Measurements from ENCODE around the gene PIK3R6. TPM values are rescaled to one million over a fixed set of nuclear protein-coding genes. Genes with fewer than 3 reads are reported as not detected.

Gene PIK3R6
- total RNA-seq, 2 donors from 2014 or later, result 2.1 to 2.5 TPM

DNA sequence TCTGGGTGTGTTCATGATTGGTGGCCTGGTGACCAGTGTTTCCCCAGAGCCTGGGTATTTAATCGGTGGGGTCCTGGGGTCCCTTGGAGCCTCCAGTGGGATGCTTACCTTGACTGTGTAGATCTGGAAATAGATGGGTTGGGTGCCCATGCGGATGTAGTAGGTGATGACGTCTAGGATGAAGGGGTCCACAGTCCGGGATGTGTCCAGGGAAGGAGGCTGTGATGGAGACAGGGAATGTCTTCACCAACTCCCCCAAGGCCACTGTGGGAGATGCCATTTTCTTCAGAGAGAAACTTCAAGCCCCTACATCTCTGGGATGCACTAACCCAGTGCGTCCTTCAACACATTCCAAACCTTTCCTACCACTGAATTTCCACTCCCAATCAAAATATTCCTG lies 44.2 kb downstream of the PIK3R6 start:
- Mint-ChIP-seq H3K36me3 (ENCODE audit: low read depth) (no peaks in the 10 kb centered on the region), H3K27ac (no peak overlapping the region), H3K27me3 (ENCODE audit: insufficient read depth) (peaks cover 5% of the 10 kb centered on the region), H3K4me3 (no peak overlapping the region), H3K9me3 (peaks cover 2% of the 10 kb centered on the region), H3K4me1 (peaks cover 5% of the 10 kb centered on the region)
- H3K27me3 ChIP-seq (ENCODE audit: control insufficient read depth, insufficient read depth, low read length, poor library complexity, severe bottlenecking), result no peaks in the 10 kb centered on the region
- H3K4me1 ChIP-seq (ENCODE audit: control insufficient read depth, insufficient read depth, low read length), result no peaks in the 10 kb centered on the region
- no peak overlapping the region for H3K9ac ChIP-seq (ENCODE audit: extremely low read depth, low read length, poor library complexity, severe bottlenecking)
- DNase-seq, result no peak
- no peak overlapping the region for H3K4me3 ChIP-seq (ENCODE audit: low read length)
- 87 to 92% methylated on average over 2 to 5 of the region's 5 CpGs for WGBS, 2 experiments (ENCODE audit: insufficient coverage in 1 of 2, insufficient read length in 1 of 2)
- no peak overlapping the region for H3K27ac ChIP-seq (ENCODE audit: low read depth, low read length)
- TF ChIP-seq, protein P1, sequence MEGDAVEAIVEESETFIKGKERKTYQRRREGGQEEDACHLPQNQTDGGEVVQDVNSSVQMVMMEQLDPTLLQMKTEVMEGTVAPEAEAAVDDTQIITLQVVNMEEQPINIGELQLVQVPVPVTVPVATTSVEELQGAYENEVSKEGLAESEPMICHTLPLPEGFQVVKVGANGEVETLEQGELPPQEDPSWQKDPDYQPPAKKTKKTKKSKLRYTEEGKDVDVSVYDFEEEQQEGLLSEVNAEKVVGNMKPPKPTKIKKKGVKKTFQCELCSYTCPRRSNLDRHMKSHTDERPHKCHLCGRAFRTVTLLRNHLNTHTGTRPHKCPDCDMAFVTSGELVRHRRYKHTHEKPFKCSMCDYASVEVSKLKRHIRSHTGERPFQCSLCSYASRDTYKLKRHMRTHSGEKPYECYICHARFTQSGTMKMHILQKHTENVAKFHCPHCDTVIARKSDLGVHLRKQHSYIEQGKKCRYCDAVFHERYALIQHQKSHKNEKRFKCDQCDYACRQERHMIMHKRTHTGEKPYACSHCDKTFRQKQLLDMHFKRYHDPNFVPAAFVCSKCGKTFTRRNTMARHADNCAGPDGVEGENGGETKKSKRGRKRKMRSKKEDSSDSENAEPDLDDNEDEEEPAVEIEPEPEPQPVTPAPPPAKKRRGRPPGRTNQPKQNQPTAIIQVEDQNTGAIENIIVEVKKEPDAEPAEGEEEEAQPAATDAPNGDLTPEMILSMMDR (conservative IDR thresholded peaks at IDR 0.05), result no peak
- H3K9me3 ChIP-seq (ENCODE audit: control insufficient read depth, low read length), result peaks cover 11% of the 10 kb centered on the region
- H3K36me3 ChIP-seq (ENCODE audit: control insufficient read depth, insufficient read depth, low read length), result no peaks in the 10 kb centered on the region

DNA sequence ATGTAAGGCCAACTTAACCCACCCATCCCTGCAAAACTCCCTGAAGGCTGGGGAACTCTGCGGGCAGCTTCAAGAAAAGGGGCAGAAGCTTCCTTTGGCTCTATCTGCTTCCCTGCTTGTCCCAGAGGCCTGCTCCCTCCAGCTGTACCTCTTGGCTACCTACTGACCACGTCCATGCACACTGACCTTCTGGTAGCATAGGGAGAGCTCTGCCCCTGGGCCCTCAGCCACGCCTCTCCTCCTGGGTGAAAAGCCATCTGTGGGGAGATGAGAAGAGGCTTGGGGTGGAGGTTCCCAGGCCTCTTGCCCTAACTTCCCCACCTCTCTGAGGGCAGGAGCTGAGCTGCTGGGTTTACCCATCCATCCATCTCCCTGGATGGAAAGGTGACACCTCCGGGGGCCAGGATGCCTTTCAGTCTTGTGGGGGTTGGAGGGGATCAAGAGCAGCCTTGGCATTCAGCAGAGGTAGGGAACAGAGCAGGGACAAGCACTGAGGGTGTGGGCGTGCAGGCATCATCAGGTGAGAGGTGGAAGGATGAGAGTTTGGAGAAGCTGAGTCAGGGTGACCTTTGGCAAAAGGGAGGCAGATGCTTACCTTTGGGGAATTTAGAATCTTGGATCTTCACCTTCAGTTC lies 45.0 kb downstream of the PIK3R6 start:
- H3K27me3 Mint-ChIP-seq (ENCODE audit: insufficient read depth), result peaks cover 11% of the 10 kb centered on the region
- Histone ChIP-seq H3K36me3 (ENCODE audit: control insufficient read depth, insufficient read depth, low read length) (no peaks in the 10 kb centered on the region), H3K9me3 (ENCODE audit: control insufficient read depth, low read length) (peaks cover 11% of the 10 kb centered on the region), H3K27me3 (ENCODE audit: control insufficient read depth, insufficient read depth, low read length, poor library complexity, severe bottlenecking) (no peaks in the 10 kb centered on the region), H3K27ac (ENCODE audit: low read depth, low read length) (no peak overlapping the region), H3K9ac (ENCODE audit: extremely low read depth, low read length, poor library complexity, severe bottlenecking) (no peak overlapping the region), H3K4me1 (ENCODE audit: control insufficient read depth, insufficient read depth, low read length) (no peaks in the 10 kb centered on the region), H3K4me3 (ENCODE audit: low read length) (no peak overlapping the region)
- whole genome bisulfite sequencing, 2 experiments (ENCODE audit: insufficient coverage in 1 of 2, insufficient read length in 1 of 2), result 87 to 92% methylated on average over 2 to 5 of the region's 5 CpGs
- TF ChIP-seq, protein P1 (conservative IDR thresholded peaks at IDR 0.05), result no peak
- H3K36me3 Mint-ChIP-seq (ENCODE audit: low read depth), result no peaks in the 10 kb centered on the region
- no peak overlapping the region for H3K4me3 Mint-ChIP-seq
- peaks cover 2% of the 10 kb centered on the region for H3K9me3 Mint-ChIP-seq
- H3K4me1 Mint-ChIP-seq, result peaks cover 10% of the 10 kb centered on the region
- DNase-seq, result peak; percentile 25
- no peak overlapping the region for H3K27ac Mint-ChIP-seq

DNA sequence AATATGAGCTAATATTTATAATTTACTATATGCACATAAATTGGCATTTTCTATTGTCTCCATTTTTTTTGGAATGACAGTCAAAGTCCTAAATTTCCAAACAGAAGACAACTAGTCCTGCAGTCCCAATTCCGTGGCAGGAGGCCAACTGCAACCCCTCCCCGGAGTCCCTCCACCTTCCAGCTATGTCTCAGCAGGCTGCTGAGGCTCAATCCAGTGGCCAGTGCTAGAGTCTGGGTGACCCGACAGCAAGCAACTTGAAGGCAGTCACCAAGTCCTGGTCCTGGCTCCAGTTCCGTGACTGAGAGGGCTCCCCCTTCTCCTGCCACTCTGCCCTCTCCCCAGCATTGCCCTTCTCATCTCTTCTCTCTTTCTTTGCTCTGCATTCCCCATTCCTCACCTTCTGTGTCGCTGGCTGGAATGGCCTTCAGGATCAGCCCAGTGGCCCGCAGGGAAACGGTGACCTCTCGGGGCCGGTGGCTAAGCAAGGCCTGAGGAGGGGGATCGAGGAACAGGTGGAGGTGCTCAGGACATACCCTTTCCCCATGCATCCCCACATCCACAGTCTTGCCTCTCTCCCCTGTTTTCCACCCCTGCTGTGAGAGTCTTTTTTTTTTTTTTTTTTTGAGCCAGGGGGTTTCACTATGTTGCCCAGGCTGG lies 45.9 kb downstream of the PIK3R6 start:
- H3K36me3 ChIP-seq (ENCODE audit: control insufficient read depth, insufficient read depth, low read length), result no peaks in the 10 kb centered on the region
- Mint-ChIP-seq H3K27me3 (ENCODE audit: insufficient read depth) (peaks cover 11% of the 10 kb centered on the region), H3K4me3 (no peak overlapping the region), H3K9me3 (peaks cover 2% of the 10 kb centered on the region), H3K4me1 (peaks cover 9% of the 10 kb centered on the region), H3K36me3 (ENCODE audit: low read depth) (no peaks in the 10 kb centered on the region), H3K27ac (no peak overlapping the region)
- TF ChIP-seq, protein P1 (conservative IDR thresholded peaks at IDR 0.05), result no peak
- H3K27me3 ChIP-seq (ENCODE audit: control insufficient read depth, insufficient read depth, low read length, poor library complexity, severe bottlenecking), result no peaks in the 10 kb centered on the region
- H3K4me1 ChIP-seq (ENCODE audit: control insufficient read depth, insufficient read depth, low read length), result no peaks in the 10 kb centered on the region
- WGBS, 2 experiments (ENCODE audit: insufficient coverage in 1 of 2, insufficient read length in 1 of 2), result 90 to 92% methylated on average over 9 to 10 of the region's 10 CpGs
- no peak overlapping the region for H3K9ac ChIP-seq (ENCODE audit: extremely low read depth, low read length, poor library complexity, severe bottlenecking)
- no peak overlapping the region for H3K4me3 ChIP-seq (ENCODE audit: low read length)
- H3K27ac ChIP-seq (ENCODE audit: low read depth, low read length), result no peak overlapping the region
- peak; percentile 36 for DNase-seq
- H3K9me3 ChIP-seq (ENCODE audit: control insufficient read depth, low read length), result peaks cover 11% of the 10 kb centered on the region
